HCT116 (cell line): Measurements from ENCODE around the gene RHOB. TPM values are rescaled to one million over a fixed set of nuclear protein-coding genes. Genes with fewer than 3 reads are reported as not detected.

ENCODE experiments used
- ATF3 ChIP-seq: IDR thresholded peaks from 2 replicates; pipeline ENCODE4 v1.6.1; 2012
- EGR1 ChIP-seq: IDR thresholded peaks from 2 replicates; pipeline ENCODE4 v1.6.1; 2012; ENCODE audit warnings: low read depth
- EZH2 ChIP-seq: fragments of 200-600 bp; sonication (generic); IDR thresholded peaks from 2 replicates; pipeline ENCODE4 v1.6.1; 2017; ENCODE audit warnings: antibody characterized with exemption, mixed run types
- RAD21 ChIP-seq: IDR thresholded peaks from 2 replicates; pipeline ENCODE4 v1.6.1; 2012; ENCODE audit warnings: low read depth, mild to moderate bottlenecking
- REST ChIP-seq: IDR thresholded peaks from 2 replicates; pipeline ENCODE4 v1.6.1; 2012; ENCODE audit warnings: low read depth
- SRF ChIP-seq: IDR thresholded peaks from 2 replicates; pipeline ENCODE4 v1.6.1; 2012; ENCODE audit warnings: low read depth
- TCF7L2 ChIP-seq: IDR thresholded peaks from 2 replicates; pipeline ENCODE4 v1.7.0; 2011; ENCODE audit warnings: borderline replicate concordance, inconsistent platforms; ENCODE audit not compliant: insufficient read depth, insufficient read length; ENCODE audit errors: extremely low read depth
- ZBTB33 ChIP-seq: IDR thresholded peaks from 2 replicates; pipeline ENCODE4 v1.6.1; 2011; ENCODE audit warnings: mild to moderate bottlenecking, low read length, moderate library complexity; ENCODE audit not compliant: insufficient replicate concordance; ENCODE audit errors: extremely low read depth
- ZNF274 ChIP-seq: fragments of 200-500 bp; sonication (Bioruptor generic); IDR thresholded peaks from 2 replicates; pipeline ENCODE4 v1.6.1; 2014; ENCODE audit warnings: mild to moderate bottlenecking, low read depth, low read length, inconsistent platforms
- total RNA-seq: library from RNA; stranded (reverse); gene quantifications from one replicate; pipeline ENCODE4 v1.2.1, GENCODE V29; 2021; ENCODE audit not compliant: unreplicated experiment

The RHOB gene
- total RNA-seq, 1 experiment from 2014 or later, result 72.9 TPM

GRCh38 chr2:20453087-20453486, 6.2 kb downstream of the RHOB start (continued):
- TF ChIP-seq REST, result no peak
- no peak for TF ChIP-seq ZNF274
- no peak for TF ChIP-seq ZBTB33
- no peak for TF ChIP-seq EZH2
- TF ChIP-seq TCF7L2, result no peak
- no peak for TF ChIP-seq ATF3
- TF ChIP-seq RAD21, result no peak
- TF ChIP-seq EGR1, result no peak
- no peak for TF ChIP-seq SRF
